ENCODE data around the gene TAMM41.
A peak's percentile ranks its signal among the peaks of the same experiment; 100 is the strongest.
"Not testable (repeated sequence)": the region's sequence is repeated elsewhere in the genome, so short reads cannot be mapped to it uniquely, and the experiment has no call there.

Gene TAMM41

DNA sequence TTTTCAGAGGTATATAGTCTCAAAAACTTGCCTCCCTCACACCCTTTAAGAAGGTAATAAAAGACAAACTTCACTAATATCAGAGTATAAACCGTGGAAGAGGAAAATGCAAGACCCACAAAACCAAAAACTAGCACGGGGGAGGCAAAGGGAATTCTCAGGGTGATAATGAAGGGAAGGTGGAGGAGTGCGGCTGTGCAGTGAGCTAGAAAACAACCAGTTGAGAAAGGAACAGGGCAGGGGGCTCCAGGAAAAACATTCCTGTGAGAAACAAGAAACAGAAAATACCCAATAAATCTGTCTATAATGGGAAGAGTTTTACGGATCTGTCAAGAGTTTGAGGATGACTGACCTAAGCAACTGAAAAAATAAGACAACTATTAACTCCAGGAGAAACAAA is 31.6 kb downstream of the TAMM41 start:
- DNase-seq (ENCODE audit: low read depth in 1 of 2, low spot score in 1 of 2) = no peak

DNA sequence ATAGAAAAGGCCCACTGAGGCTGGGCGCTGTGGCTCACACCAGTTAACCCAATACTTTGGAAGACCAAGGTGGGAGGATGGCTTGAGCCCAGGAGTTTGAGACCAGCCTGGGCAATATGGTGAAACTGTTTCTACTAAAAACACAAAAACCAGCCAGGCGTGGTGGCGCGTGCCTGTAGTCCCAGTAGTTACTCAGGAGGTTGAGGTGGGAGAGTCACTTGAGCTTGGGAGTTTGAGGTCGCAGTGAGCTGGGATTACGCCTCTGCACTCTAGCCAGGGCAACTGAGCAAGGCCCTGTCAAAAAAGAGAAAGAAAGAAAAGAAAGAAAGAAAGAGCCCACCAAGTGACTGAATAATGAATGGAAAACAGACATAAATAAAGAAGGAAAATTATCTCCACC is 32.0 kb downstream of the TAMM41 start:
- no peak for DNase-seq (ENCODE audit: low read depth in 1 of 2, low spot score in 1 of 2)

GRCh38 chr3:11810276-11810675 is 36.4 kb downstream of the TAMM41 start:
- no peak for DNase-seq (ENCODE audit: low read depth in 1 of 2, low spot score in 1 of 2)

- DNase-seq (ENCODE audit: low read depth in 1 of 2, low spot score in 1 of 2) = no peak
Measured at GRCh38 chr3:11808231-11808630, 38.5 kb downstream of the TAMM41 start.

- no peak for DNase-seq (ENCODE audit: low read depth in 1 of 2, low spot score in 1 of 2)
Measured at GRCh38 chr3:11807686-11808085, 39.0 kb downstream of the TAMM41 start.

DNA sequence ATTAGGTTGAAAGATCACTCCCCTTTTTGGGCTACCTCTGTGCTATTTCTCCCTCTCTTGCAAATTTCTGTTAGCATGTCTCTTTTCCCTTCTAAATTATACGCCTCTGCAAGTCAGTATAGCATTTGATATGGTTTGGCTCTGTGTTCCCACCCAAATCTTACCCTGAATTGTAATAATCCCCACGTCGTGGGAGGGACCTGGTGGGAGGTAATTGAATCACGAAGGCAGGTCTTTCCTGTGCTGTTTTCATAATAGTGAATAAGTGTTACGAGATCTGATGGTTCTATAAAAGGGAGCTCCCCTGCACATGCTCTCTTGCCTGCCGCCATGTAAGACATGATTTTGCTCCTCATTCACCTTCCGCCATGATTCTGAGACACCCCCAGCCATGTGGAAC is 41.0 kb downstream of the TAMM41 start:
- DNase-seq (ENCODE audit: low read depth in 1 of 2, low spot score in 1 of 2) = no peak

DNA sequence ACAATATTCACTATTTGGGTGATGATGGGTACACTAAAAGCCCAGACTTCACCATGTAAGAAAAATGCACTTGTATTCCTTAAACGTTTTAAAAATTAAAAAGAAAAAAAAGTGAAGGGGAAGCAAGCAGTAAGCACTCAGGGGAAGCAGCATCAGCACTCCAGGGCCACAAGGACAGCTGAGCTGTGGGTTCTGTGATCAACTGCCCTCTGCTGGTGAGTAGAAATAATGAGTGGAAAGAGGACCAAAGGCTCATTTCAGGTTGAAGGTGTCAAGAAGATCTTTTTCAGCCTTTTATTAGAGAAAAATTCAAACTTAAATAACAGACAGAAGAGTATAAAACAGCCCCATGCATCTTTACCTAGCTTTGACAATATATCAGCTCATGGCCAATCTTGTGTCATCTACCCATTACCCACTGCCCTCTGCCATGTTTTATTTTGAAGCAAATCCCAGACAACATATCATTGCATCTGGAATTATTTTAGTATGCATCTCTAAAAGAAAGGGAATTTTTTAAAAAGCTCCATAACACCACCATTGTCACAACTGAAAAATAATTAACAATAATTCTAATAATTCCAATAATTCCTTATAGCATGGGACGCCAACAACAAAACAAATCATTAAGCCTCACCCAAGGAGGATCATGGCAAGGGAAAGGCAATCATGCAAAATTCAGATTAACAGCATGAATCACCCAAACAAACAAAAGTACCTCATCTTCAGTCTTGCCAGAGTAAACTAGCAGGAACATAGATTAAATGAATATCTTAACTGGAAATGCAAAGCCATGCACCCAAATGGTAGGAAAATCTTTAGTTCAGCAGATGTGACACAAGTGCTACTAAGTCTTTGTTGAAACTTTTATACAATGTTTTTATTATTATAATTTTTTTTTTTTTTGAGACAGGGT is 42.5 kb downstream of the TAMM41 start:
- DNase-seq (ENCODE audit: low read depth in 1 of 2, low spot score in 1 of 2) = peak in 1 of 2 donors; percentile 21

- DNase-seq (ENCODE audit: low read depth in 1 of 2, low spot score in 1 of 2) = no peak
Measured at GRCh38 chr3:11799791-11800190, 46.9 kb downstream of the TAMM41 start.

- DNase-seq (ENCODE audit: low read depth in 1 of 2, low spot score in 1 of 2) = no peak
Measured at GRCh38 chr3:11794927-11795326, 51.8 kb downstream of the TAMM41 start.

DNA sequence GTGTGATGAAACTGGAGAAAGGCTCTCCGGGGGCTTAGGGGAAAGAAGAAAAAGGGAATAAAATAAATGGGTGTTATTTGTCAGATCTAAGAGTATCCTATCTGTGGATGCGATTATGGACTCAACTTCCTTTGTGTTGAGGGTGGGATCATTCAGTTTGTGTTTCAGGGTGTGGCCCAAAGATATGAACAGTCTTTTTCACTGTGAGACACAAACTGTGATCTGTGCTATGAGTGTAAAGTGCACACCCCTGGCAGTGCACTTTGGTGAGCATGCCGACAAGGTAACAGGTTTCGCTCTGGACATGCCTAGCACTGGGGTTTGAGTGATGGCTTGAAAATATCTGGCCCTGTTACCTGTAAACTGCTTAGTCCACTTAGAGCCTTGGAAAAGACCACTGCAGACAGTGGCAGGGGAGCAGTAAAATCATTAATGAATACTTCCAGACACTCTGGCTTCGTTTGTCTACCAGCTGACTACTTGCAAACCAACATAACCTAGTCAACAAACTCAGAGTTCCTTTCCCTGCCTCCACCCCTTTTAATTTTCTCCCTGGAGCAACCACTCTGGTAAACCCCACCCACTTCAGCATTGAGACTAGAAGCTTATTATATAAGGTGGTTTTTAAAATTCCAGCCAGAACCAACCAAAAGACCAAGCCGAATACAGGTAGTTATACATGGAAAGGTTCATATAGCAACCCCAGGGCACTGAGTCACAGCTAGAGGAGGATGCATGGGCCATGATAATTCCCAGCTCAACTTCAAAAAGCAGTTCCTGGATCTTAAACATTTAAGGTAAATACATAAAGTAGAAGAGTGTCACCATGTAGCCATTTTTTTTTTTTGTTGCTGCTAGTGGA is 55.1 kb downstream of the TAMM41 start:
- DNase-seq (ENCODE audit: low read depth in 1 of 2, low spot score in 1 of 2) = no peak

DNA sequence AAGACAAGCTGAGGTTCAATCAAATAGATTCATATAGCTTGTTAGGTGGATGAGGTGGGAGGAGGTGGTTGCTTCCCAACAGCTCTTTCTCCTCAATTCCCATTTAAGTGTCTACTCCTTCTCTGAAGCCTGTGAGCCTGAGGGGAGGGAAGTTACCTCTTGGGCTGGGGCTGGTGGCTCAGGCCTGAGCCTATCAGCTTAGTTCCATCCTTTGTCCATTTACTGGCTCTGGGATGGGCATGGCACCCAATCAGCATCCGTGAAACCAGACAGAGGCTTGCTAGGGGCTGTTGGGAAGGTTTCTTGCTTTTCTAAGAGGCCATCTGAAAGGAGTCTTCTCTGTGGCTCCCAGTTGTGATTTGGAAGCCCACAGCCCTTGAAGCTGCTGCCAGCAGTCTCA is 57.3 kb downstream of the TAMM41 start:
- no peak for DNase-seq (ENCODE audit: low read depth in 1 of 2, low spot score in 1 of 2)

- DNase-seq (ENCODE audit: low read depth in 1 of 2, low spot score in 1 of 2) = no peak
Measured at GRCh38 chr3:11784971-11785377, 61.7 kb downstream of the TAMM41 start.

DNA sequence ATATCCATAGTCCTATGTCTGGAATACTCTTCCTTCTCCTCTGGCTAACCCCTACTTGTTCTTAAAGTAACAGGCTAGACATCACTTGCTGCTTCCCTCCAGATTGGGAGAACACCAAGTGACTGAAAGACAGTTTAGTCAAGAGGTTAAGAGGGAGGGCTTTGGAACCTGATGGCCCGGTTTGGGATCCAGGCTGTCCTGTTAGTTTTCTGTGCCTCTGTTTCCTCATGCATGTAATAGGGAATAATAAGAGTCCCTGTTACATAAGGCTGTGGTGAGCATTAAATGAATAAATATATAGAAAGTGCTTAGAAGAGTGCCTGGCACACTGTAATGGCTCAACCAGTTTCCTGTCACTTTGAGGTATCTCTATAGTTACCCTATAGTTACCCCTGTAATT is 66.3 kb downstream of the TAMM41 start:
- no peak for DNase-seq (ENCODE audit: low read depth in 1 of 2, low spot score in 1 of 2)

- no peak for DNase-seq (ENCODE audit: low read depth in 1 of 2, low spot score in 1 of 2)
Measured at GRCh38 chr3:11779626-11780025, 67.1 kb downstream of the TAMM41 start.

- DNase-seq (ENCODE audit: low read depth in 1 of 2, low spot score in 1 of 2) = no peak
Measured at GRCh38 chr3:11778248-11778647, 68.4 kb downstream of the TAMM41 start.

GRCh38 chr3:11776346-11776745 is 70.3 kb downstream of the TAMM41 start:
- DNase-seq (ENCODE audit: low read depth in 1 of 2, low spot score in 1 of 2) = no peak

GRCh38 chr3:11775493-11775892 is 71.2 kb downstream of the TAMM41 start:
- no peak for DNase-seq (ENCODE audit: low read depth in 1 of 2, low spot score in 1 of 2)

GRCh38 chr3:11774296-11774877 is 72.3 kb downstream of the TAMM41 start:
- no peak for DNase-seq (ENCODE audit: low read depth in 1 of 2, low spot score in 1 of 2)

GRCh38 chr3:11771931-11772330 is 74.8 kb downstream of the TAMM41 start:
- DNase-seq (ENCODE audit: low read depth in 1 of 2, low spot score in 1 of 2) = not testable (repeated sequence)

DNA sequence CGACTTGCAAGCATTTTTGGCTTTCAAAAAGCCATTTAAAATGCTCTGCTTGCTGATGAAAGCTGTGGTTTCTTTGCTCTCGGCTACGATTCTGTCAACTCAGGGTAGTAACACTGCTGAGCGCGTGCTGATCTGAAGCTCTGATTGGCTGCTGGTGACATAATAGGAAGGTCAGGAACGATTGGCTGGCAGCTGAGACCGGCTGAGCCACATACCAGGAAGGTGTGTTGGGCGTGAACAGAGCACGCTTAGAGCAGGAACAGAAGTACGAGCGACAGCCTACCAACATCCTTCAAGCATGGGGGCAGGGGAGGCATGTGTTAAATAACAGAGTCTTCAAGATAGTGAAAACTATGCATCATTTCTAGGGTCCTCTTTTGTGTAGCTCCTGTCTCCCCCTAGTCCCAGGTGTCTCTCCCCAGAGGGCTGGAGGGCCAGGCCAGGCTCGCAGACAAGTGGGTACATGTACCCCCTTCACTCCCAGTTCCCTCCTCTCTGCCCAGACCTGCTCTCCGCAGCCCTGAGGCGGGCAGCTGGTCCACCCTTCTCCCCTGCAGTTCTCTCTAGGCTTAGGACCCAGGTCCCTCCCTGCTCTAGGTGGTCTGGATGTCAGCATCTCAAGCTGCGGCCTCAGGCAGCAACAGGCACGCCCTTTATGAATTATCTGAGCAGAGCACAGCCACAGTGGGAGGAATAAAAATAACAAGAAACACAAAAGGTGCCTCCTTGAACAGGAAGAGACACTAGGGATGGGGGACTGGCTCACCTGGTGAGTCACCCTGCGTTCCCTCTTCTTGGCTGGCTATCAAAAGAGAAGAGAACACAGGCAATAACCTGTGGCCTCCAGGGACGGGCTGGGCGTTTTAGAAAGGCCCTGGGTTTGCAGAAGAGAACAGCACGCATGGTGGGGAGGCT is 76.0 kb downstream of the TAMM41 start:
- peak; percentile 26 to 67 for DNase-seq (ENCODE audit: low read depth in 1 of 2, low spot score in 1 of 2)

Measured in activated CD4-positive, alpha-beta T cell treated with anti-CD3 and anti-CD28 coated beads, Interleukin-2, amount 50 U/mL, for 24 hours (primary cell).